Measurements from ENCODE around the gene LRRC71. TPM values are rescaled to one million over a fixed set of nuclear protein-coding genes. Genes with fewer than 3 reads are reported as not detected.

LRRC71 gene
- total and polyA plus RNA-seq, 2 of the 8 experiments (the other 6 are each of a cell fraction or from before 2014, with no cell fraction given), result 0.05 TPM; not detected in 1

GRCh38 chr1:156963621-156964020, 43.2 kb downstream of the LRRC71 start:
- H3K56ac ChIP-seq (replicated peaks; ENCODE audit: insufficient read length, low read depth, low read length), result no peak overlapping the region
- H4K20me1 ChIP-seq (replicated peaks in 1 of 2; ENCODE audit: control insufficient read depth in 1 of 2, insufficient read depth in 2 of 2, low read length in 2 of 2), result no peaks in the 10 kb centered on the region
- H3K4me1 ChIP-seq (replicated peaks in 1 of 4; ENCODE audit: control insufficient read depth in 3 of 4, insufficient read depth in 4 of 4, low read length in 3 of 4), result no peaks in the 10 kb centered on the region
- no peak overlapping the region for H2BK5ac ChIP-seq (ENCODE audit: low read depth, low read length)
- no peak overlapping the region for H2BK12ac ChIP-seq (ENCODE audit: low read depth, low read length)
- CTCF ChIA-PET (ENCODE audit: partially characterized antibody), result interaction anchor here (0.6 to 2.1 kb wide), 5 partner anchors 35 to 126 kb away, joined by 3 to 6 read pairs (median 4); no protein-coding TSS in a partner anchor
- no peak overlapping the region for H4K91ac ChIP-seq (replicated peaks; ENCODE audit: insufficient read length, low read length)
- no peak overlapping the region for H3K27ac ChIP-seq (ENCODE audit: low read depth, low read length)
- WGBS, 2 experiments (ENCODE audit: extremely low coverage in 1 of 2, insufficient coverage in 1 of 2, insufficient read length in 1 of 2, insufficient replicate concordance in 2 of 2, low coverage in 1 of 2, low lambda C conversion rate in 2 of 2, missing lambda C conversion rate in 1 of 2), result 100% methylated on average over 3 of the region's 3 CpGs; no CpG with 5 or more reads in 1 of the 2 experiments
- H3K79me1 ChIP-seq (ENCODE audit: low read depth, low read length), result no peaks in the 10 kb centered on the region
- no peak overlapping the region for H2AFZ ChIP-seq (ENCODE audit: low read length)
- H2BK20ac ChIP-seq (ENCODE audit: low read length), result no peak overlapping the region
- H4K5ac ChIP-seq (ENCODE audit: insufficient read length, low read depth, low read length), result no peak overlapping the region
- H3K27me3 ChIP-seq (replicated peaks in 1 of 4; ENCODE audit: control insufficient read depth in 3 of 4, extremely low read depth in 1 of 4, insufficient read depth in 3 of 4, low read length in 3 of 4), result no peaks in the 10 kb centered on the region
- H3K4ac ChIP-seq (replicated peaks; ENCODE audit: insufficient read length, low read depth, low read length), result no peak overlapping the region
- H2BK120ac ChIP-seq (replicated peaks; ENCODE audit: low read depth, low read length), result no peak overlapping the region
- H3K23me2 ChIP-seq (ENCODE audit: low read depth, low read length), result no peaks in the 10 kb centered on the region
- POLR2A ChIA-PET (ENCODE audit: partially characterized antibody), result no interaction called here
- H3K9me3 ChIP-seq (ENCODE audit: insufficient read depth in 2 of 2, low read depth in 1 of 2, low read length in 1 of 2), result no peaks in the 10 kb centered on the region
- H3K23ac ChIP-seq (ENCODE audit: insufficient read length), result no peak overlapping the region
- DNase-seq (ENCODE audit: low read depth in 1 of 2, low spot score in 2 of 2) (no peak), FAIRE-seq (no peak)
- no peak overlapping the region for H2AK5ac ChIP-seq (ENCODE audit: low read depth, low read length)
- no peaks in the 10 kb centered on the region for H3K79me2 ChIP-seq (ENCODE audit: control insufficient read depth in 1 of 2, insufficient read depth in 2 of 2, low read length in 2 of 2)
- H3K18ac ChIP-seq (ENCODE audit: extremely low read depth, low read length), result no peak overlapping the region
- H3K36me3 ChIP-seq (ENCODE audit: control insufficient read depth in 2 of 4, insufficient read depth in 4 of 4, low read length in 3 of 4), result peaks cover 14 to 55% (median 36%) of the 10 kb centered on the region in 4 experiments; a peak in 7 of 8 replicates
- no peak overlapping the region for H3K14ac ChIP-seq (ENCODE audit: insufficient read length)
- H4K8ac ChIP-seq (ENCODE audit: extremely low read depth, insufficient read depth, low read length), result no peak overlapping the region; the same call in 1 of the 2 replicates
- no peak overlapping the region for H3K4me3 ChIP-seq (ENCODE audit: extremely low read depth in 1 of 4, insufficient read depth in 2 of 4, low read depth in 3 of 4, low read length in 4 of 4)
- no peak overlapping the region for H3K9ac ChIP-seq (replicated peaks in 1 of 4; ENCODE audit: extremely low read depth in 1 of 4, low read depth in 3 of 4, low read length in 3 of 4)
- no peak for TF ChIP-seq YY1 (IDR thresholded peaks at IDR 0.05; ENCODE audit: low read depth, low read length)
- no peak for TF ChIP-seq CTBP2 (IDR thresholded peaks at IDR 0.05; ENCODE audit: borderline replicate concordance, insufficient read depth, insufficient read length, low read length)
- TF ChIP-seq BCL11A (IDR thresholded peaks at IDR 0.05; ENCODE audit: low read depth in 2 of 2, low read length in 2 of 2), result no peak
- no peak for TF ChIP-seq POLR2AphosphoS5 (IDR thresholded peaks at IDR 0.05; ENCODE audit: low read depth, low read length)
- TF ChIP-seq NANOG (IDR thresholded peaks at IDR 0.05; ENCODE audit: insufficient read depth, low read depth, low read length, poor library complexity, severe bottlenecking), result no peak
- TF ChIP-seq GABPA (IDR thresholded peaks at IDR 0.05; ENCODE audit: borderline replicate concordance, insufficient read depth, low read length), result no peak
- TF ChIP-seq SP1 (IDR thresholded peaks at IDR 0.05; ENCODE audit: low read depth, low read length), result no peak
- H3K4me2 ChIP-seq (ENCODE audit: insufficient read depth in 1 of 2, low read depth in 2 of 2, low read length in 2 of 2), result no peak overlapping the region
- no peak overlapping the region for H2BK15ac ChIP-seq (ENCODE audit: low read length)
